ENCODE measurements around the gene CTDSPL. TPM values are rescaled to one million over a fixed set of nuclear protein-coding genes. Genes with fewer than 3 reads are reported as not detected.

CTDSPL gene
- total and polyA plus RNA-seq, 2 of the 13 experiments (the other 11 are each of a cell fraction or from before 2014, with no cell fraction given), result 26.1 to 142 TPM

DNA sequence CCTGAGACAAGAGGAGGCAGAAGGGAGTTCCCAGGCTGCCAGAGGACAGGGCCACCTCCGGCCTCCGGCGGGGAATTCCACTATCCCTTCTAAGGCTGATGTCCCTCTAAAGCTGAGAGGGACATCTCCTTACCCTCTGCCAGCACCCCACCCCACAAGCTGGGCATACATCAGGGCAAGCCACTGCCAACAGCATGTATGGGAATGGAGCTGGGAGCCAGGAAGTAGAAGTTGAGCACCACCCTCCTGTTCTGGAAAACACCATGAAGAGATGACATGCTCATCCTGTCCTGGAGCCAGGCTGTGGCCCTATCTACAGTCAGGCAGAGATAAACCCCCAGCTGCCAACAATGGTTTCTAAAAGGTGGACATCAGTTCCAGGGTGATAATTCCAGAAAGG, 160.6 kb downstream of the CTDSPL start:
- ChIA-PET POLR2A (no interaction called here), CTCF (ENCODE audit: low intra/inter-chr PET ratio, low total read pairs) (no interaction called here)
- no TSS peak for BruUV-seq (replicated peaks)
- no peak overlapping the region for H3K9ac ChIP-seq (ENCODE audit: insufficient read depth, low read depth, low read length)
- peaks cover 0 to 1% of the 10 kb centered on the region in 2 experiments; a peak in 1 of 5 replicates for H3K36me3 ChIP-seq (replicated peaks in 1 of 2; ENCODE audit: control insufficient read depth in 1 of 2, insufficient read depth in 2 of 2, low read length in 2 of 2)
- H3K4me1 ChIP-seq (ENCODE audit: insufficient read depth, low read length), result peaks cover 74% of the 10 kb centered on the region
- intact Hi-C loops (cut with micrococcal nuclease; ENCODE audit: unreplicated experiment) (no loop called here), in situ Hi-C loops (cut with HindIII; ENCODE audit: extremely low pct_ligation_motif_present, low pct_unique_long_range_greater_than_20kb) (no loop called here)
- H2AFZ ChIP-seq (ENCODE audit: low read length), result no peak overlapping the region
- no peak for DNase-seq (ENCODE audit: low spot score)
- 67% methylated on average over 3 of the region's 3 CpGs for WGBS (ENCODE audit: low lambda C conversion rate)
- ATAC-seq, result no peak
- FAIRE-seq, result no peak
- no peak overlapping the region; the same call in 1 of the 2 replicates for H3K4me2 ChIP-seq (ENCODE audit: low read depth, low read length)
- H3K27me3 ChIP-seq (ENCODE audit: control insufficient read depth in 1 of 2, insufficient read depth in 2 of 2, low read length in 2 of 2), result no peaks in the 10 kb centered on the region
- H4K20me1 ChIP-seq (ENCODE audit: insufficient read depth, low read length), result no peaks in the 10 kb centered on the region
- H3K4me3 ChIP-seq (replicated peaks in 1 of 3; ENCODE audit: insufficient read depth in 1 of 3, low read depth in 2 of 3, low read length in 3 of 3), result no peak overlapping the region
- H3K79me2 ChIP-seq (ENCODE audit: insufficient read depth, low read length), result no peaks in the 10 kb centered on the region
- H3K27ac ChIP-seq (ENCODE audit: extremely low read length, insufficient read depth, low read length), result no peak overlapping the region
- no peaks in the 10 kb centered on the region for H3K9me3 ChIP-seq (ENCODE audit: low read length)
- TF ChIP-seq, protein P1, sequence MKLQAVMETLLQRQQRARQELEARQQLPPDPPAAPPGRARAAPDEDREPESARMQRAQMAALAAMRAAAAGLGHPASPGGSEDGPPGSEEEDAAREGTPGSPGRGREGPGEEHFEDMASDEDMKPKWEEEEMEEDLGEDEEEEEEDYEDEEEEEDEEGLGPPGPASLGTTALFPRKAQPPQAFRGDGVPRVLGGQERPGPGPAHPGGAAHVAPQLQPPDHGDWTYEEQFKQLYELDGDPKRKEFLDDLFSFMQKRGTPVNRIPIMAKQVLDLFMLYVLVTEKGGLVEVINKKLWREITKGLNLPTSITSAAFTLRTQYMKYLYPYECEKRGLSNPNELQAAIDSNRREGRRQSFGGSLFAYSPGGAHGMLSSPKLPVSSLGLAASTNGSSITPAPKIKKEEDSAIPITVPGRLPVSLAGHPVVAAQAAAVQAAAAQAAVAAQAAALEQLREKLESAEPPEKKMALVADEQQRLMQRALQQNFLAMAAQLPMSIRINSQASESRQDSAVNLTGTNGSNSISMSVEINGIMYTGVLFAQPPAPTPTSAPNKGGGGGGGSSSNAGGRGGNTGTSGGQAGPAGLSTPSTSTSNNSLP (IDR thresholded peaks at IDR 0.05; ENCODE audit: low read depth, low read length), result no peak
- no peak for TF ChIP-seq HMGA1 (CRISPR knock-in tag; conservative IDR thresholded peaks at IDR 0.05)
- no peak for TF ChIP-seq ZNF792 (CRISPR knock-in tag; IDR thresholded peaks at IDR 0.05)
- no peak for TF ChIP-seq IKZF1 (IDR thresholded peaks at IDR 0.05)
- TF ChIP-seq PRMT3 (CRISPR knock-in tag; IDR thresholded peaks at IDR 0.05; ENCODE audit: borderline replicate concordance, low read depth), result no peak
- TF ChIP-seq, protein P2, sequence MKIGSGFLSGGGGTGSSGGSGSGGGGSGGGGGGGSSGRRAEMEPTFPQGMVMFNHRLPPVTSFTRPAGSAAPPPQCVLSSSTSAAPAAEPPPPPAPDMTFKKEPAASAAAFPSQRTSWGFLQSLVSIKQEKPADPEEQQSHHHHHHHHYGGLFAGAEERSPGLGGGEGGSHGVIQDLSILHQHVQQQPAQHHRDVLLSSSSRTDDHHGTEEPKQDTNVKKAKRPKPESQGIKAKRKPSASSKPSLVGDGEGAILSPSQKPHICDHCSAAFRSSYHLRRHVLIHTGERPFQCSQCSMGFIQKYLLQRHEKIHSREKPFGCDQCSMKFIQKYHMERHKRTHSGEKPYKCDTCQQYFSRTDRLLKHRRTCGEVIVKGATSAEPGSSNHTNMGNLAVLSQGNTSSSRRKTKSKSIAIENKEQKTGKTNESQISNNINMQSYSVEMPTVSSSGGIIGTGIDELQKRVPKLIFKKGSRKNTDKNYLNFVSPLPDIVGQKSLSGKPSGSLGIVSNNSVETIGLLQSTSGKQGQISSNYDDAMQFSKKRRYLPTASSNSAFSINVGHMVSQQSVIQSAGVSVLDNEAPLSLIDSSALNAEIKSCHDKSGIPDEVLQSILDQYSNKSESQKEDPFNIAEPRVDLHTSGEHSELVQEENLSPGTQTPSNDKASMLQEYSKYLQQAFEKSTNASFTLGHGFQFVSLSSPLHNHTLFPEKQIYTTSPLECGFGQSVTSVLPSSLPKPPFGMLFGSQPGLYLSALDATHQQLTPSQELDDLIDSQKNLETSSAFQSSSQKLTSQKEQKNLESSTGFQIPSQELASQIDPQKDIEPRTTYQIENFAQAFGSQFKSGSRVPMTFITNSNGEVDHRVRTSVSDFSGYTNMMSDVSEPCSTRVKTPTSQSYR (CRISPR knock-in tag; IDR thresholded peaks at IDR 0.05; ENCODE audit: borderline replicate concordance), result no peak
- no peak for TF ChIP-seq CREB1 (IDR thresholded peaks at IDR 0.05)
- no peak for TF ChIP-seq CREB1 (CRISPR knock-in tag; IDR thresholded peaks at IDR 0.05)
- TF ChIP-seq ARNT2 (CRISPR knock-in tag; IDR thresholded peaks at IDR 0.05; ENCODE audit: low read depth), result no peak
- TF ChIP-seq AKAP8 (CRISPR knock-in tag; IDR thresholded peaks at IDR 0.05), result no peak
- TF ChIP-seq, protein P3, sequence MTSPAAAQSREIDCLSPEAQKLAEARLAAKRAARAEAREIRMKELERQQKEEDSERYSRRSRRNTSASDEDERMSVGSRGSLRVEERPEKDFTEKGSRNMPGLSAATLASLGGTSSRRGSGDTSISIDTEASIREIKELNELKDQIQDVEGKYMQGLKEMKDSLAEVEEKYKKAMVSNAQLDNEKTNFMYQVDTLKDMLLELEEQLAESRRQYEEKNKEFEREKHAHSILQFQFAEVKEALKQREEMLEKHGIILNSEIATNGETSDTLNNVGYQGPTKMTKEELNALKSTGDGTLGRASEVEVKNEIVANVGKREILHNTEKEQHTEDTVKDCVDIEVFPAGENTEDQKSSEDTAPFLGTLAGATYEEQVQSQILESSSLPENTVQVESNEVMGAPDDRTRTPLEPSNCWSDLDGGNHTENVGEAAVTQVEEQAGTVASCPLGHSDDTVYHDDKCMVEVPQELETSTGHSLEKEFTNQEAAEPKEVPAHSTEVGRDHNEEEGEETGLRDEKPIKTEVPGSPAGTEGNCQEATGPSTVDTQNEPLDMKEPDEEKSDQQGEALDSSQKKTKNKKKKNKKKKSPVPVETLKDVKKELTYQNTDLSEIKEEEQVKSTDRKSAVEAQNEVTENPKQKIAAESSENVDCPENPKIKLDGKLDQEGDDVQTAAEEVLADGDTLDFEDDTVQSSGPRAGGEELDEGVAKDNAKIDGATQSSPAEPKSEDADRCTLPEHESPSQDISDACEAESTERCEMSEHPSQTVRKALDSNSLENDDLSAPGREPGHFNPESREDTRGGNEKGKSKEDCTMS (CRISPR knock-in tag; conservative IDR thresholded peaks at IDR 0.05), result no peak
- no peak for TF ChIP-seq ZNF143 (CRISPR knock-in tag; IDR thresholded peaks at IDR 0.05)
- TF ChIP-seq, protein P4, sequence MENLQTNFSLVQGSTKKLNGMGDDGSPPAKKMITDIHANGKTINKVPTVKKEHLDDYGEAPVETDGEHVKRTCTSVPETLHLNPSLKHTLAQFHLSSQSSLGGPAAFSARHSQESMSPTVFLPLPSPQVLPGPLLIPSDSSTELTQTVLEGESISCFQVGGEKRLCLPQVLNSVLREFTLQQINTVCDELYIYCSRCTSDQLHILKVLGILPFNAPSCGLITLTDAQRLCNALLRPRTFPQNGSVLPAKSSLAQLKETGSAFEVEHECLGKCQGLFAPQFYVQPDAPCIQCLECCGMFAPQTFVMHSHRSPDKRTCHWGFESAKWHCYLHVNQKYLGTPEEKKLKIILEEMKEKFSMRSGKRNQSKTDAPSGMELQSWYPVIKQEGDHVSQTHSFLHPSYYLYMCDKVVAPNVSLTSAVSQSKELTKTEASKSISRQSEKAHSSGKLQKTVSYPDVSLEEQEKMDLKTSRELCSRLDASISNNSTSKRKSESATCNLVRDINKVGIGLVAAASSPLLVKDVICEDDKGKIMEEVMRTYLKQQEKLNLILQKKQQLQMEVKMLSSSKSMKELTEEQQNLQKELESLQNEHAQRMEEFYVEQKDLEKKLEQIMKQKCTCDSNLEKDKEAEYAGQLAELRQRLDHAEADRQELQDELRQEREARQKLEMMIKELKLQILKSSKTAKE (CRISPR knock-in tag; IDR thresholded peaks at IDR 0.05; ENCODE audit: borderline replicate concordance), result no peak
- no peak for TF ChIP-seq FOXP1 (IDR thresholded peaks at IDR 0.05)
- no peak for TF ChIP-seq FOXP1 (CRISPR knock-in tag; IDR thresholded peaks at IDR 0.05)
- TF ChIP-seq NAIF1 (CRISPR knock-in tag; IDR thresholded peaks at IDR 0.05; ENCODE audit: borderline replicate concordance), result no peak

Measured in HepG2 (cell line).